Mesenchymal stem cell (in vitro differentiated cells and primary cell): ENCODE measurements around the gene GPR55.

ENCODE experiments used
- DNase-seq: peaks from one replicate; pipeline ENCODE4 v3.0.0-alpha.2; 2013
- H2AFZ ChIP-seq: one replicate; pipeline ENCODE4 v1.6.1; 2013; ENCODE audit warnings: low read depth, mild to moderate bottlenecking, control low read depth, inconsistent platforms, low read length, moderate library complexity
- H2AK5ac ChIP-seq: 2 replicates; pipeline ENCODE4 v1.6.1; 2013; ENCODE audit warnings: low read length, moderate library complexity, mild to moderate bottlenecking, inconsistent platforms; ENCODE audit not compliant: severe bottlenecking
- H2BK120ac ChIP-seq: one replicate; pipeline ENCODE4 v1.6.1; 2013; ENCODE audit warnings: low read depth, mild to moderate bottlenecking, inconsistent platforms, low read length, moderate library complexity
- H2BK12ac ChIP-seq, 2 experiments: one replicate each; pipeline ENCODE4 v1.6.1; 2013; ENCODE audit warnings: inconsistent platforms in 2 of 2, low read length in 2 of 2, mild to moderate bottlenecking in 2 of 2, moderate library complexity in 2 of 2, control low read depth in 1 of 2
- H2BK15ac ChIP-seq: one replicate; pipeline ENCODE4 v1.6.1; 2013; ENCODE audit warnings: mild to moderate bottlenecking, low read depth, inconsistent platforms; ENCODE audit not compliant: poor library complexity, severe bottlenecking
- H2BK5ac ChIP-seq: 2 replicates; pipeline ENCODE4 v1.6.1; 2013; ENCODE audit warnings: low read depth, mild to moderate bottlenecking, low read length, control low read depth, inconsistent platforms; ENCODE audit not compliant: poor library complexity, severe bottlenecking
- H3K14ac ChIP-seq, 2 experiments: one replicate each; pipeline ENCODE4 v1.6.1; 2013; ENCODE audit warnings: inconsistent platforms in 2 of 2, low read length in 2 of 2, control low read depth in 1 of 2, mild to moderate bottlenecking in 1 of 2, moderate library complexity in 1 of 2
- H3K18ac ChIP-seq, 2 experiments: one replicate each; pipeline ENCODE4 v1.6.1; 2013; ENCODE audit warnings: inconsistent platforms in 2 of 2, low read length in 2 of 2, control low read depth in 1 of 2, low read depth in 1 of 2, mild to moderate bottlenecking in 1 of 2
- H3K23ac ChIP-seq, 2 experiments: one replicate each; pipeline ENCODE4 v1.6.1; 2013; ENCODE audit warnings: inconsistent platforms in 2 of 2, low read length in 2 of 2, mild to moderate bottlenecking in 2 of 2, moderate library complexity in 2 of 2, control low read depth in 1 of 2
- H3K27ac ChIP-seq: 2 replicates; pipeline ENCODE4 v1.5.1; 2013; ENCODE audit warnings: mild to moderate bottlenecking, moderate library complexity, low read length, control low read depth, inconsistent platforms; ENCODE audit not compliant: poor library complexity, severe bottlenecking
- H3K27me3 ChIP-seq, 2 experiments: 2 replicates each; pipeline versions ENCODE4 v1.6.1 to v1.7.0; 2013; ENCODE audit warnings: low read length in 2 of 2, mild to moderate bottlenecking in 2 of 2, moderate library complexity in 2 of 2, control low read depth in 1 of 2, inconsistent platforms in 1 of 2; ENCODE audit not compliant: control insufficient read depth in 1 of 2, insufficient read depth in 1 of 2
- H3K36me3 ChIP-seq, 2 experiments: 2 replicates each; pipeline versions ENCODE4 v1.6.1 to v1.7.0; 2013; ENCODE audit warnings: low read length in 2 of 2, control low read depth in 1 of 2, inconsistent platforms in 1 of 2, low read depth in 1 of 2, mild to moderate bottlenecking in 1 of 2; ENCODE audit not compliant: insufficient read depth in 2 of 2, control insufficient read depth in 1 of 2
- H3K4ac ChIP-seq, 2 experiments: one replicate each; pipeline ENCODE4 v1.6.1; 2013; ENCODE audit warnings: inconsistent platforms in 2 of 2, low read length in 2 of 2, mild to moderate bottlenecking in 2 of 2, moderate library complexity in 2 of 2, control low read depth in 1 of 2, low read depth in 1 of 2
- H3K4me1 ChIP-seq: 2 replicates; pipeline ENCODE4 v1.6.1; 2013; ENCODE audit warnings: low read depth, low read length, control low read depth; ENCODE audit not compliant: control insufficient read depth, insufficient read depth
- H3K4me2 ChIP-seq: 2 replicates; pipeline ENCODE4 v1.6.1; 2013; ENCODE audit warnings: low read length, mild to moderate bottlenecking, inconsistent platforms; ENCODE audit not compliant: poor library complexity, severe bottlenecking
- H3K4me3 ChIP-seq, 2 experiments: 2 replicates each; pipeline versions ENCODE4 v1.5.1 to v1.7.0; 2013; ENCODE audit warnings: low read length in 2 of 2, mild to moderate bottlenecking in 2 of 2, control low read depth in 1 of 2, low read depth in 1 of 2; ENCODE audit not compliant: insufficient read depth in 1 of 2
- H3K79me1 ChIP-seq: replicated peaks from 2 replicates; pipeline ENCODE4 v1.6.1; 2013; ENCODE audit warnings: mild to moderate bottlenecking, control low read depth, low read length, inconsistent platforms; ENCODE audit not compliant: poor library complexity, severe bottlenecking
- H3K9ac ChIP-seq: 2 replicates; pipeline ENCODE4 v1.7.0; 2013; ENCODE audit warnings: mild to moderate bottlenecking, low read length, moderate library complexity
- H3K9me3 ChIP-seq: 2 replicates; pipeline ENCODE4 v1.7.0; 2013; ENCODE audit warnings: mild to moderate bottlenecking, low read length; ENCODE audit not compliant: control insufficient read depth
- H4K8ac ChIP-seq: one replicate; pipeline ENCODE4 v1.6.1; 2013; ENCODE audit warnings: inconsistent platforms, mild to moderate bottlenecking, low read length, moderate library complexity
- H4K91ac ChIP-seq: one replicate; pipeline ENCODE4 v1.6.1; 2013; ENCODE audit warnings: mild to moderate bottlenecking, low read length, inconsistent platforms
- WGBS: methylation state at CpG from one replicate; pipeline ENCODE4 v1.1.7; 2013; ENCODE audit warnings: mixed read lengths; 5-methylcytosine and 5-hydroxymethylcytosine counted together

The GPR55 gene

GRCh38 chr2:230870544-230871360, 54.3 kb downstream of the GPR55 start:
- Histone ChIP-seq H3K9ac (no peak overlapping the region), H2BK5ac (no peak overlapping the region), H3K27me3 (no peaks in the 10 kb centered on the region), H4K8ac (peak overlapping the region; percentile 5), H3K4me1 (peaks cover 72% of the 10 kb centered on the region), H3K14ac (peak overlapping the region in 1 of 2 experiments; percentile 37), H3K27ac (peak overlapping the region; percentile 96), H3K23ac (no peak overlapping the region), H2AK5ac (peak overlapping the region; percentile 94), H3K9me3 (no peaks in the 10 kb centered on the region), H4K91ac (peak overlapping the region; percentile 62), H2BK12ac (peak overlapping the region in 1 of 2 experiments; percentile 59), H3K4ac (no peak overlapping the region), H3K4me3 (no peak overlapping the region), H2BK15ac (no peak overlapping the region), H2AFZ (no peak overlapping the region), H3K36me3 (peaks cover 0 to 44% of the 10 kb centered on the region in 2 experiments), H3K79me1 (peaks cover 22% of the 10 kb centered on the region), H3K18ac (peak overlapping the region; percentile 52 to 75), H2BK120ac (no peak overlapping the region), H3K4me2 (peak overlapping the region; percentile 3)
- peak; percentile 81 for DNase-seq
- WGBS: 15% methylated on average over 18 of the region's 18 CpGs

GRCh38 chr2:230869914-230870543, 55.0 kb downstream of the GPR55 start:
- Histone ChIP-seq H3K9ac (no peak overlapping the region), H3K23ac (no peak overlapping the region), H3K79me1 (peaks cover 18% of the 10 kb centered on the region), H2BK15ac (no peak overlapping the region), H3K18ac (peak overlapping the region; percentile 52 to 75), H3K9me3 (no peaks in the 10 kb centered on the region), H3K36me3 (peaks cover 0 to 37% of the 10 kb centered on the region in 2 experiments), H3K27ac (peak overlapping the region; percentile 96), H2BK5ac (peak overlapping the region; percentile 92), H4K8ac (peak overlapping the region; percentile 5), H3K27me3 (no peaks in the 10 kb centered on the region), H2BK12ac (peak overlapping the region in 1 of 2 experiments; percentile 88), H3K4me3 (no peak overlapping the region), H3K4ac (peak overlapping the region in 1 of 2 experiments; percentile 1), H2BK120ac (peak overlapping the region; percentile 45), H3K14ac (peak overlapping the region in 1 of 2 experiments; percentile 37), H2AK5ac (peak overlapping the region; percentile 94), H2AFZ (no peak overlapping the region), H4K91ac (peak overlapping the region; percentile 62), H3K4me1 (peaks cover 72% of the 10 kb centered on the region), H3K4me2 (peak overlapping the region; percentile 18)
- 58% methylated on average over 11 of the region's 11 CpGs for WGBS
- DNase-seq: peak; percentile 31

GRCh38 chr2:230868947-230869913, 55.8 kb downstream of the GPR55 start:
- peak overlapping the region; percentile 38 to 45 for H2BK12ac ChIP-seq
- H2BK5ac ChIP-seq: peak overlapping the region; percentile 92
- peak overlapping the region in 1 of 2 experiments; percentile 18 for H3K14ac ChIP-seq
- H3K4me3 ChIP-seq: no peak overlapping the region
- H2AFZ ChIP-seq: no peak overlapping the region
- peaks cover 0 to 29% of the 10 kb centered on the region in 2 experiments for H3K36me3 ChIP-seq
- H4K8ac ChIP-seq: peak overlapping the region; percentile 78
- H3K79me1 ChIP-seq: peaks cover 11% of the 10 kb centered on the region
- peak overlapping the region; percentile 96 for H3K27ac ChIP-seq
- no peak overlapping the region for H3K23ac ChIP-seq
- peak overlapping the region; percentile 64 to 70 for H3K18ac ChIP-seq
- peak overlapping the region; percentile 56 to 69 for H3K4ac ChIP-seq
- peak overlapping the region; percentile 45 for H2BK120ac ChIP-seq
- H3K27me3 ChIP-seq: peaks cover 0 to 2% of the 10 kb centered on the region in 2 experiments
- peak overlapping the region; percentile 97 for H2AK5ac ChIP-seq
- H3K4me2 ChIP-seq: peak overlapping the region; percentile 18
- no peak overlapping the region for H2BK15ac ChIP-seq
- H3K9me3 ChIP-seq: no peaks in the 10 kb centered on the region
- H4K91ac ChIP-seq: peak overlapping the region; percentile 85
- H3K9ac ChIP-seq: no peak overlapping the region
- WGBS: 46% methylated on average over 13 of the region's 19 CpGs
- DNase-seq: peak; percentile 42
- H3K4me1 ChIP-seq: peaks cover 75% of the 10 kb centered on the region
